HG02571 (cell line): Measurements from ENCODE around the gene PHC3.

Experiments used
- ATAC-seq: cut with Tn5 transposase; IDR thresholded peaks from one replicate; pipeline ENCODE4 v1.9.1; 2021; ENCODE audit warnings: mild to moderate bottlenecking, moderate library complexity; ENCODE audit not compliant: unreplicated experiment

Gene PHC3

DNA sequence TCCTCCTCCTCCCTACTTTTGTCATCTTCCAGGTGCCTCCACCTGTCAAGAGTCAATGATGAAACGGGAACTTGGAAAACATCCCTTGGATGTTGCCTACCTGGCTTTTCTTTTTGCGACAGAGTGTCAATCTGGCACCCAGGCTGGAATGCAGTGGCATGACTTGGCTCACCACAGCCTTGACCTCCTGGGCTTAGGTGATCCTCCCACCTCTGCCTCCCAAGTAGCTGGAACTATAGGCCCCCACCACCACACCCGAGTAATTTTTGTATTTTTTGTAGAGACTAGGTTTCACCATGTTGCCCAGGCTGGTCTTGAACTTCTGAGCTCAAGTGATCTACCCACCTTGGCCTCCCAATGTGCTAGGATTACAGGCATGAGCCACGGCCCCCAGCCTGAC lies 100.9 kb downstream of the PHC3 start:
- no peak for ATAC-seq

DNA sequence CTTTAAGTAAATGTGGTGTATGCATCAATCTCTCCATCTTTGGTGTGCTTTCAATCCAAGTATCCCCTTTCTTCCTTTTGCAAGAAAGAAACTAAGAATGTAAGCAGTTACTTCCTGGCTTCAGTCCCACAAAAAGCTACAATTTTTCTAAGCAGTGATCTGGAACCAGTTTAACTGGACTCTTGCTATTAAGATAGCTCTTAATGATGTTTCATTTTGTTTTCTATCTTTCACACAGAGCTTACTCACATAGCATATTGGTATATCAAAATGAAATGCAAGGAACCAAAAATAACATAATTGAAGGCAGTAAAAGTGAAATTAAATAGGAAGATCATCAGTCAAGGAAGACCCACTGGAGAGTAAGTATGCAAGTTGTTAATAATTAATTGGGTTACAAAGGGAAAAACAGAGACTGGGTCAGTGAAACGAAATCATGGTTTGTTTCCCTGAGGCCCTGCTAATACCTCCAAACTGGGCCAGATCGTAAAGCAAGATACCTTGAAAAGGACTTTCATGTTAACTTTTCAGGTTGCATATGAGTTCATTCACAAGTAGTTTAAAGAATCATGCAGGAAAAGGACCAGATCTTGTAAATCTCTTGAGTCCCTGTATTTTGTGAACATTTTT lies 101.9 kb downstream of the PHC3 start:
- no peak for ATAC-seq

DNA sequence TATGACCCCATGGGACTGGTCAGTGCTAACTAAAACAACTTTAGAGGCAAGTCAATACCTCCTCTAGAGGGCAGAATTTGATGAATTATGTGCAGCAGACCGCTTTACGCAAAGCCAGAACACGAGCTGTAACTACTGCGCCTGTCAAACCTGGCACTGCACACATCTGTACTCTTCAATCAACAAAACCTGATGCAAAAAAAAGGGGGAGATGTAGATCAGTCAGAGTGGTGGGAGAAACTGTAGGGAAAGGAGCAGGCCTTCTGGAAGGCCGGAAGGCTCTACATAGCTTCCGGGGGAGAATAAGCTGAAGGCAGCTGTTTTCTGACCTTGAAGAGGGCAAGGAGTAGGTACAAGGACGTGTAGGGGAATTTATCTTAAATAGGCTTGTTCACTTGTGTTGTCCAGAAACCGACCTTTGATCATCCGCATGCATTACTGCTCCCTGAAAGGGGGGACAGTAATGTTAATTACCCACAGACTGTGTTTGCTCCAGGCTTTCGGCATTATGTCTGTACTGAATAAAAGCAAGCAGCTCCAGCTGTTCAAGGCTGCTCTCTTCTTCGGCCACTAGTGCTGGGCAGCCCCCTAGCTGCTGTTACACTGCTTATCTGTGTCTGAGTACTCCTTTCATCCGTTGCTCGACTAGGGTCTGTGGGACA lies 102.8 kb downstream of the PHC3 start:
- ATAC-seq, result no peak

DNA sequence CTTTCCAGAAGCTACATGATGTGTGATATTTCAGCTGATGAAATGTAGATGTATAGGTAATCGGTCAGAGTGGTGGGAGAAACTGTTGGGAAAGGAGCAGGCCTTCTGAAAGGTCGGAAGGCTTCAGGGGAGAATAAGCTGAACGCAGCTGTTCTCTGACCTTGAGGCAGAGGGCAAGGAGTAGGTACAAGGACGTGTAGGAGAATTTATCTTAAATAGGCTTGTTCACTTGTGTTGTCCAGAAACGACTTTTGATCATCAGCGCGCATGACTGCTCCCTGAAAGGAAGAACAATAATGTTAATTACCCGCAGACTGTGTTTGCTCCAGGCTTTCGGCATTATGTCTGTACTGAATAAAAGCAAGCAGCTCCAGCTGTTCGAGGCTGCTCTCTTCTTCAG lies 104.2 kb downstream of the PHC3 start:
- ATAC-seq, result no peak

DNA sequence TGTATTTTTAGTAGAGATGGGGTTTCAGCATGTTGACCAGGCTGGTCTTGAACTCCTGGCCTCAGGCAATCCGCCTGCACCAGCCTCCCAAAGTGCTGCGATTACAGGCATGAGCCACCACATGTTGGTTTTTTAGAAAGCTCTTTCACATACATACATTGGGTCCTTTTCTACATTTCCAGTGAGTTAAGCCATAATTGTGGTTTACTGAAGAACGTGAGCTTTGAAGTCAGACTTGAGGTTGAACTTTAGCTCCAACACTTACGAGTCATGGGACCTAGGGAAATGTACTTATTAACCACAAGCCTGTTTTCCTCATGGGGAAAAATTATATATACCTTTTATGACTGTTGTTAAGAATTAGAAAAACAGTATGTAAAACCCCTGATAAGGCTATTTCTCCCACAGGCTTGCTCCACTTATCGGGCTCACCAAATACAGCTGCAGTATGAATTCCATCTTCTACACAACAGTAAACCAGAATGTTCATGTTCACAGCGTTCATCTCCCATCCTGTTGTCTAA lies 104.8 kb downstream of the PHC3 start:
- no peak for ATAC-seq

DNA sequence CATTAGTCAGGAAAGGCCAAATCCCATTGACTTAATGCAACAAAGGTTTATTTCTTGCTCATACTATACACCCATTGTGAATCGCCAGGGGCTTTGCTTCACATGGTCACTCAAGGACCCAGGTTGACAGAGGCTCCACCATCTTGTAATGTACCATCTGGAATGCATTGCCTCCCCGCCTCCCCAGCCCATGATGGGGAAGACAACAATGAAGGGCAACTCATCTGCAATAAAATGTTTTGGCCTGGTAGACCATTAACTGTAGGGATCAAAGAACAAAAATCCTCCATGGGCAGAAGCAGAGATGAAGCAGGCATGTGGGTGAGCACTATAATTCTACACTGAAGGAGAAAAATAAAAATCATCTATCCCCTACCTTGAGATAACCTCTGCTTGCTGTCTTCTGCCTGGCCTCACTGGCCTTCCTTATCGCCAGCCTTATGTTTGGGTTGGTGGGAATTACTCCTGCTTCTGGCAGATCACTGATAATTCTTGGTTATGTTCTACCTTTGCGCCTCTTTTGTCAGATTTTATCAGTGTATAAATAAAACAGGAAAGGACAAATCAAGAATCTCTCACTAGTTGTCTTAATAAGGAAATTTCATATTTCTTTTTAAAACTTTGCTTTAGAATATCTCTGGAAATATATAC lies 106.0 kb downstream of the PHC3 start:
- no peak for ATAC-seq

DNA sequence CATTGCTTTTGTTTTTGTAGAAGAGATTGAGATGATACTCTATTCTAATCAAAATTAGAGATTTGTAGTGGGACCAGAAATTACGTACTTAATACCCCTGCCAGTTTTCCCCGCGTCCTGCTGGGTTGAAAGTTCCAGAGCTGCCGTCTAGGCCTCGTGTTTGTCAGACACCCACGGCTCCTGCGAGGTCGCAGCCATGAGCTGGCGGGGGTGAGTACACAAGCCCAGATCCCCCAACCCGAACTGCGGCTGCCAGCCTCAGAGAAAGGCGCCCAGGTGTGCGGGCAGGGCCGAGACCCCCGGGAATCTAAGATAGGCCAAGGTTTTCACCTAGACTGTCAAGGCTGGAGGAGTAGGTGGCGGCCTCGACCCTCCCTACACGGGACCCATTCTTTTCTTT lies 117.4 kb downstream of the PHC3 start:
- no peak for ATAC-seq

DNA sequence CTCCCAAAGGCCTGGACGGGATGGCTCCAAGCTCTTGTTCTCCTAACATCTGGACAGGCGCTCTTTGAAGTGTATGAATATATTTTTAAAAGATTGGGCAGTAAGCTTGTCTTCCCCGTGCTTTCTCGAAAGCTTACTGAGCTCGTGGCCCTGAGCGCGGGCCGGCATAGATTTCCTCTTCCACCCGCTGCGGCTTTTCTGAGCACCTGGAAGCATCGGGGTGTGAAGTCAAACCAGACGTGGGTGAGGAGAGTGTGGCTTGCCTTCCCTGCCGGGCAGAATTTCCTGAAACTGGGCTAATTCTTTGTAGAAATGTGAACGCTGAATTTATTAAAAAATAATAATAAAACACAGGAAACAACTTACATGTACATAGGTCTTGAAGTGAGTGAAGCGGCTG lies 117.8 kb downstream of the PHC3 start:
- no peak for ATAC-seq

DNA sequence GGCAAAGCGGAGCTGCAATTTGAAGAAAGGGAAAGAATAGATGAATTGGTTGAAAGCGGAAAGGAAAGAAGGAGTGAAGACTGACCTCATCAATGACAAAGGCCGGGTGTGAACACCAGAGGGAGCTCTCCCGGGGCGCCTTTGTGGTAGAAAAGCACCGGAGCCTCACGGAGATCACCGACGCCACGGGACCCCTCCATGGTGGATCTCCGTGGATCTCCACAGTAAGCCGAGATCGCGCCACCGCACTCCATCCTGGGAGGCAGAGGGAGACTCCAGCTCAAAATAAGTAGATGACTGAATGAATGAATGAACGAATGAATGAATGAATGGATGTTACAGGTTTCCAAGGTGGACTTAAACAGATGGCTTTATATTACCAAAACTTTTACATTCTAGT lies 118.8 kb downstream of the PHC3 start:
- ATAC-seq, result no peak

DNA sequence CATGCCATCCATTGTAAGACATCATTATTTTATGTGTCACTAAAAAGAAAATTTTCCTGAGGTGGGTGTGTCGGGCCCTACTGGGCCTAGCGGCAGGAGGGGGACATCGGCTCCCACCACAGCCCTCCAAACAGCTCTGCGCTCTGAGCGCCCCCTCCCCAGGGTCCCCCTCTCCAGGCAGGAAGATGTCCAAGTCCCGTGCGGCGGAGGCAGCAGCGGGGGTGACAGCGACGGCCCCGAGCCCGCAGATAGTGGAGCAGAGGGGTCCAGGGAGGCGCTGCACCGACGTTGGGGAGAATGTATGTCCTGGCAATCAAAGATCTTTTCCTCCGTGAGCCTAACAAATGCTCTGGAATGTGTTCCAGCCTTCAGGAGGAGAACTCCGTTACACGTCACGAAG lies 119.5 kb downstream of the PHC3 start:
- ATAC-seq, result no peak

DNA sequence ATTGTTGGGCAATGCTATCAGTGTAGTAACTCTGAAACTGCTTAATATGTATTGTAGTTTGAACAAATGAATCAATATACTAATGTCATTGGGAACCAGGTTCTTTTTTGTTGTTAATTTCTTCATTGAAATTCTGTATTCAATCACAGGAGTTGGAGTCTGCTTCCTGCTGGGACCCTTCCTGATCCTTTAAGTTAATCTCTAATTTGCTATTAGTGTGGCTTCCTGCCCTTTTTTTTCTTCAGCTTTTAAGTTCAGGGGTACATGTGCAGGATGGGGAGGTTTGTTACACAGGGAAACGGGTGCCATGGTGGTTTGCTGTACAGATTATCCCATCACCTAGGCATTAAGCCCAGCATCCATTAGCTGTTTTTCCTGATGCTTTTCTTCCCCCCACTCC lies 122.1 kb downstream of the PHC3 start:
- ATAC-seq, result no peak

DNA sequence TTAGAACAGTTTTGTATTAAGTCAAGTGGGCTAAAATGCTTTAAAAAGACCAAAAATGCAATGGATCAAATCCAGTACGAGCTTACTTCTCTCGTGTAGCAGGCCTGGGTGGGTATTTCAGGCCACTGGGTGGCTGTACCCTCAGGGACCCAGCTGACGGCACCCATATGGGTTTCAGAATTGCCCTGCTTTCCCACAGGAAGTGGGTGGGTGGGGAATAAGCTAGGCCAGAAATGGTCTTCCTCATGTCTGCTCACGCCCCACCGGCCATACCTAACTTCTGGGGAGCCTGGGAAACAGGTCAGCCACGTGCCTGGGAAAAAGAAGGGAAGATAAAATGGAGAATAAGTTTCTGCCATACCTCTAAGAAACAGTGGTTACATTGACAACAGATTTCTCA lies 123.4 kb downstream of the PHC3 start:
- ATAC-seq, result no peak

DNA sequence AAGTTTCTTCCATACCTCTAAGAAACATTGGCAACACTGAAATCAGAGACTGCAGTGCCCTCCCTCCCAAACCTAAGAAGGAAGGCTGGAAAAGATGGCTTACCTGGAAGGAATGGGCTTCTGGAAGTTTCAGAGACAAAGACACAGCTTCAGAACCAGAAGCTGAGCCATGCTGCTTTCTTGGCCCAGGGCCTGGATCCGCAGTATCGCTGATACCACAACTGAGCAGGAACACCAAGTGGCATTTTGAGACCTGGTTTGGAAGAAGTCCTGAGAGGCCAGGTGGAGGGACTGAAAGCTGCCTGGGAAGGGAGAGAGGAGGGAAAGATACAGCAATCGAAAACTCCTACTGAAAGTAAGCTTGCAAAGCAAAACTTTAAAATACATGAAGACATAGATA lies 124.0 kb downstream of the PHC3 start:
- no peak for ATAC-seq

DNA sequence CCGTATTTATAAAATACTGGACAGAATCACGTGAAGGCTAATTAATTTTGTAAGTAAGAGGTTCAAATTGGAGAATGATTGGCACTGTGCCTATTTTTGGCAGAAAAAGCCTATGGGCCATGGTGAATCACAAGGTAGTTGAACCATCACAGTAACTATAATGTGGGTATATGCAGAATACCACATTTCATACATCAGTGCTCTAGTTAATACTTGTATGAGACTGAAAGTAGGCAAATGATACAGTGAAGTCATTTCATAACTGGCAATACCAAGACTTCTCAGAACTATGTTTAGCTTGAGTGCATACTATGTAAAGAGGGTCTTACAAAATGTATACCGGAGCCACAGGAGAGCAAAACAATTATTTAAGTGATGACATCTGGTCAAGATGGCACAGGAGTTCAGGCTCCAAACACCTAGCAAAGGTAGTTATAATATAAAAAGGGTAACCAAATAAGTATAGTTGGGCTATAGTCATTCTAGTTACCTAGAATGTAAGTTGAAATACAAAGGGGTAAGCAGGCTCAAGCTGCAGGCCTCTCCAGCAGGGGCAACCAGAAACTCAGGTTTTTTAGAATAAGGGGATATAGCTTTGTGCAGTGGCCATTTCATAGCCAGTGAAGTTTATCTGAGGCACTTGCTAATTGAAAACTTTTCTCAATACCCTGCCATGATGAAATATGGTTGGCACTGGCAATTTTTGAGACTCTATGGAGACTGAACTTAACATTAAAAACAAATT lies 124.7 kb downstream of the PHC3 start:
- peak; percentile 87 for ATAC-seq

DNA sequence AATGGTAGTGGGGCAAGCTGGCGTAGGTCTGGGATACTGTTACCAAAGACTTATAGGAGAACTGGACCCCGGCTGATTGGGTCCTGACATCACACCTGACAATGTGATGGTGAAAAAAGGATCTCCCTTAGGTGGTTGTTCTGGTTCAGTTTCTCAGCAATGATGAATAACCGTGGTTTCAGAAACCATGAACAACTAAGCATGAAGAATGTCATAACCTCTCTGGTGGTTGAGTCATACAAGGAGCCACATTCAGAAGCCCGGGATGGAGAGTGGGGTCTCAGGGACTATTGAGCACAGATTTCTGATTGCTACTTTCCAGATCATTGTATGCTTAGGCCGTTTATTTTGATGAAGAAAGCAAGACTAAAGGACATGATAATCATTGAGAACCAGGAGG lies 126.3 kb downstream of the PHC3 start:
- peak; percentile 68 for ATAC-seq

DNA sequence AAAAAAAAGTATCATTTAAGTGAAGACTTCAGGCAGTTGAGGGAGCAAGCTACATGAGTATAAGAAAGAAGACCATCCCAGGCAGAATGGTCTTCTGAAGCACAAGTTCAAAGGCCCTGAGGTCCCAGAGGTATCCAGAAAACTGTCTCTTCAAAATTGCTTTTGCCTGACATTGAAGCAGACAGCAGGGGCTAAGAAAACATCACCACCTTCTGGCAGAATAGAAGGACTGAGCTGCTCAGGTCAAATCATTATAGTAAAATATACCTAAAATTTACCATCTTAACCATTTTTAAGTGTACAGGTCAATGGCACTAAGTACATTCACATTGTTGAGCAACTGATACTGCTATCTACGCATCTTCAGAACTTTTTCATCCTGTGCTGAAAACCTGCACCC lies 127.3 kb downstream of the PHC3 start:
- no peak for ATAC-seq

DNA sequence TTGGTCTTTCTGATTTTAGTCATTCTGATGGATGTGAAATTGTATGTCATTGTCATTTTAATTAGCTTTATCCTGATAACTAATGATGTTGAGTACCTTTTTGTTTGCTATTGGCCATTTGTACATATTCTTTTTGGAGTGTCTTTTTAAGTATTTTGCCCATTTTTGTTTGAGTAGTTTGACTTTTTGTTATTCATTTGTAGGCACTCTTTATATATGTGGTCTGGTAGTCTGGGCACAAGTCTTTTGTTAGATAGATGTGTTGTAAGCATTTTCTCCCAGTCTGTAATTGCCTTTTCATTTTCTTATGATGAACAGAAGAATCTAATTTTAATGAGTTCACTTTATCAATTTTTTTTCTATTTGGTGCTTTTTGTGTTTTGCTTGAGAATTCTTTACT lies 129.1 kb downstream of the PHC3 start:
- ATAC-seq, result no peak

DNA sequence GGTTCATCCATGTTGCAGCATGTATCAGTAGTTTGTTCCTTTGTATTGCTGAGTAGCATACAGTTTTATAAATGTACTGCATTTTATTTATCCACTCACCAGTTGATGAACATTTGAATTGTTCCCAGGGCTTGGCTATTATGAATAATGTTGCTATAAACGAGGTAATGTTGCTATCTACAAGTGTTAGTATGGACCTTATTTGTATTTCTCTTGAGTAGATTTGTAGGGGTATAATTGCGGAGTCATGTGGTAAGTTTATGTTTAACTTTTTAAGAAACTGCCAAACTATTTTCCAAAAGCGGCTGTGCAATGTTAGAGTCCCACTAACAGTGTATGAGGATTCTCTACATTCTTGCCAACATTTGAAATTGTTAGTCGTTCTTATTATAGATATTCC lies 130.8 kb downstream of the PHC3 start:
- no peak for ATAC-seq

DNA sequence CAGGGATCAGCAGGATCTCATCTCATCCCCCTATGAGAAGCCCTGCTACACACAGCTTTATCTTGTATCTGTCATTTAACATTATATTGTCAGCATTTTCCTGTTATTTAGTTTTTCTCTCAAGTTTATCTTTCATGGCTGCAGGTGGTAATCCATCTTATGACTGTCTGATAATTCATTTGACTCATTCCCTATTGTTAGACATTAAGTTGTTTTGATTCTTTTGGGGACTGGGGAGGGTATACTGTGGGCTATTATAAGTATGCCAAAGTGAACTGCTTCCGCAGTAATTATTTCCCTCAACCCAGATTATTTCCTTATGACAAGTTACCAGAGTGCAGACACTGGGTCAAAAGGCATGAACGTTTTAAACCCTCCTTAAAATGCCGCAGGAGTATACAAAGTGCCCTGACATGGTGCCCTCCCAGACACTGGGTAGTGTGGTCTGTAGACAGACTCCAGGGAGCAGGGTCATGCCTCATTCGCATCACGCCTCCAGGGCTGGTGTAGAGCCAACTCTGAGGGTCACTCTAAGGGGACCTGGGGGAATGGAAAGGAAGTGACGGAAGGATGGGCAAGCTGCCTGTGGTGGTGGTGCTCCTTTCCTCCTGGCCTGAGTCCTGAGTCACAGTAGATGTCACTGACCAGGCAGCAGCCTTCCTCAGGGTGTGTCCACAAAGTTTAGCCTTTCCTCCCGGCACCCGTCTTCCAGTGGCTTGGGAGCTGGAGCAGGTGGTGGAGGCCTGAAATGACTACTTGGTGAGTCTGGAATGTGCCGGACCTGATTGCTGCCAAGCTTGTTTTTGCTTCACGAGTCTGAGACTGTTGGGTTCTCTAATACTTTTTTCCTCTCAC lies 132.2 kb downstream of the PHC3 start:
- no peak for ATAC-seq

DNA sequence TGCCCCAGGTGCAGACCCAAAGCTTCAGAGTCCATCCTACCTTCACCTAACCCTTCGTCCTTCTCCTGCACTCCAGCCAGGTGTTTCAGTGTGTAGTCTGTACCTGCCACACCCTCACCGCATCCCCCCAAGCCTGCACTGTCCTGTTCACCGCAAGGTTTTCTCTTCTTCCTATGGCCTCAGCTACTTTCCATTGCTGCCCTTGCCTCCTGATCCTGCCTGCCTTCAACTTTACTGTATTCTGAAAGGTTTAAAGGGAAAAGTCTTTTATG lies 134.5 kb downstream of the PHC3 start:
- ATAC-seq, result no peak
